ENCODE data around the gene TMEM106C.

TMEM106C gene

GRCh38 chr12:47963340-47964040 lies at the start of gene TMEM106C:
TMEM106C (plus strand) TSS chr12:47963596; CDS start chr12:47964237, 641 bp downstream.
- DNase-seq (ENCODE audit: low read depth), result peak; percentile 89

GRCh38 chr12:47920913-47921312 lies 42.5 kb upstream of the TMEM106C start:
- DNase-seq (ENCODE audit: low read depth), result no peak

- no peak for DNase-seq (ENCODE audit: low read depth)
Observed at GRCh38 chr12:47921907-47922306, 41.5 kb upstream of the TMEM106C start.

- DNase-seq (ENCODE audit: low read depth), result no peak
Observed at GRCh38 chr12:47927346-47927745, 36.0 kb upstream of the TMEM106C start.

- no peak for DNase-seq (ENCODE audit: low read depth)
Observed at GRCh38 chr12:47930634-47931033, 32.8 kb upstream of the TMEM106C start.

- no peak for DNase-seq (ENCODE audit: low read depth)
Observed at GRCh38 chr12:47931187-47931586, 32.2 kb upstream of the TMEM106C start.

GRCh38 chr12:47935184-47935583 lies 28.2 kb upstream of the TMEM106C start:
- DNase-seq (ENCODE audit: low read depth), result no peak

- no peak for DNase-seq (ENCODE audit: low read depth)
Observed at GRCh38 chr12:47938093-47938492, 25.3 kb upstream of the TMEM106C start.

GRCh38 chr12:47938594-47938993 lies 24.8 kb upstream of the TMEM106C start:
- no peak for DNase-seq (ENCODE audit: low read depth)

GRCh38 chr12:47939009-47939601 lies 24.3 kb upstream of the TMEM106C start:
- no peak for DNase-seq (ENCODE audit: low read depth)

- no peak for DNase-seq (ENCODE audit: low read depth)
Observed at GRCh38 chr12:47940773-47941474, 22.5 kb upstream of the TMEM106C start.

GRCh38 chr12:47941475-47941780 lies 22.0 kb upstream of the TMEM106C start:
- no peak for DNase-seq (ENCODE audit: low read depth)

- DNase-seq (ENCODE audit: low read depth), result no peak
Observed at GRCh38 chr12:47941871-47942613, 21.4 kb upstream of the TMEM106C start.

- no peak for DNase-seq (ENCODE audit: low read depth)
Observed at GRCh38 chr12:47942614-47943225, 20.7 kb upstream of the TMEM106C start.

- DNase-seq (ENCODE audit: low read depth), result no peak
Observed at GRCh38 chr12:47943623-47944340, 19.6 kb upstream of the TMEM106C start.

- no peak for DNase-seq (ENCODE audit: low read depth)
Observed at GRCh38 chr12:47944685-47945340, 18.6 kb upstream of the TMEM106C start.

- DNase-seq (ENCODE audit: low read depth), result no peak
Observed at GRCh38 chr12:47945341-47945728, 18.1 kb upstream of the TMEM106C start.

- no peak for DNase-seq (ENCODE audit: low read depth)
Observed at GRCh38 chr12:47946413-47947323, 16.7 kb upstream of the TMEM106C start.

GRCh38 chr12:47947341-47947740 lies 16.1 kb upstream of the TMEM106C start:
- no peak for DNase-seq (ENCODE audit: low read depth)
